ENCODE measurements around the gene STXBP5L. TPM values are rescaled to one million over a fixed set of nuclear protein-coding genes. Genes with fewer than 3 reads are reported as not detected.
"Not testable (repeated sequence)": the region's sequence is repeated elsewhere in the genome, so short reads cannot be mapped to it uniquely, and the experiment has no call there.

The STXBP5L gene
- total and polyA plus RNA-seq, 7 experiments from 2014 or later = not detected

GRCh38 chr3:121431726-121432517 is 523.9 kb downstream of the STXBP5L start:
- Histone ChIP-seq H3K4me3 (ENCODE audit: low read length) (peak overlapping the region; percentile 52), H3K9me3 (ENCODE audit: control insufficient read depth in 2 of 3, low read length in 3 of 3) (no peaks in the 10 kb centered on the region), H3K27me3 (ENCODE audit: control insufficient read depth in 2 of 2, insufficient read depth in 2 of 2, low read length in 2 of 2) (no peaks in the 10 kb centered on the region), H3K4me1 (ENCODE audit: control insufficient read depth in 2 of 2, insufficient read depth in 2 of 2, low read length in 2 of 2) (peaks cover 0 to 9% of the 10 kb centered on the region in 2 donors), H3K27ac (ENCODE audit: low read depth, low read length) (peak overlapping the region; percentile 33), H3K36me3 (ENCODE audit: control insufficient read depth in 2 of 3, insufficient read depth in 3 of 3, low read length in 3 of 3) (no peaks in the 10 kb centered on the region)
- DNase-seq = peak in 8 of 9 donors; percentile 36 to 80 (median 74)
- Mint-ChIP-seq H3K27me3 (no peaks in the 10 kb centered on the region), H3K4me3 (peak overlapping the region; percentile 46 to 84 (median 76)), H3K4me1 (peaks cover 6 to 31% (median 24%) of the 10 kb centered on the region in 7 donors), H3K9me3 (no peaks in the 10 kb centered on the region), H3K36me3 (peaks cover 0 to 35% (median 0%) of the 10 kb centered on the region in 5 donors), H3K27ac (peak overlapping the region; percentile 48 to 92 (median 84))
- ATAC-seq = peak; percentile 89
- intact Hi-C loops (cut with micrococcal nuclease) = loop anchor here (1.0 to 10.0 kb wide), 10 partner anchors 113 to 1337 kb away; partner anchors contain the start of genes EAF2 (in 2 of the 2), GOLGB1 (in 2 of the 2), IQCB1 (in 2 of the 2) and GSK3B (in 1 of the 2)
- CTCF ChIA-PET = no interaction called here
- POLR2A ChIA-PET = interaction anchor here (0.6 to 1.0 kb wide), 3 partner anchors 229 to 687 kb away, joined by 3 to 4 read pairs (median 3); partner anchors contain the start of gene HCLS1

- Mint-ChIP-seq H3K4me1 (peaks cover 4 to 28% (median 24%) of the 10 kb centered on the region in 7 donors), H3K4me3 (no peak overlapping the region), H3K36me3 (peaks cover 0 to 11% (median 0%) of the 10 kb centered on the region in 5 donors), H3K27me3 (no peaks in the 10 kb centered on the region), H3K27ac (no peak overlapping the region), H3K9me3 (no peaks in the 10 kb centered on the region)
- Histone ChIP-seq H3K4me1 (ENCODE audit: control insufficient read depth in 2 of 2, insufficient read depth in 2 of 2, low read length in 2 of 2) (peaks cover 0 to 9% of the 10 kb centered on the region in 2 donors), H3K27ac (ENCODE audit: low read depth, low read length) (no peak overlapping the region), H3K36me3 (ENCODE audit: control insufficient read depth in 2 of 3, insufficient read depth in 3 of 3, low read length in 3 of 3) (no peaks in the 10 kb centered on the region), H3K9me3 (ENCODE audit: control insufficient read depth in 2 of 3, low read length in 3 of 3) (no peaks in the 10 kb centered on the region), H3K4me3 (ENCODE audit: low read length) (no peak overlapping the region), H3K27me3 (ENCODE audit: control insufficient read depth in 2 of 2, insufficient read depth in 2 of 2, low read length in 2 of 2) (no peaks in the 10 kb centered on the region)
- intact Hi-C loops (cut with micrococcal nuclease) = loop anchor here (10.0 kb wide), 3 partner anchors 219 to 1341 kb away; partner anchors contain the start of gene GSK3B (in 1 of the 2)
- ChIA-PET POLR2A (no interaction called here), CTCF (no interaction called here)
- ATAC-seq (no peak), DNase-seq (no peak)
Observed at GRCh38 chr3:121436074-121436473, 528.1 kb downstream of the STXBP5L start.

DNA sequence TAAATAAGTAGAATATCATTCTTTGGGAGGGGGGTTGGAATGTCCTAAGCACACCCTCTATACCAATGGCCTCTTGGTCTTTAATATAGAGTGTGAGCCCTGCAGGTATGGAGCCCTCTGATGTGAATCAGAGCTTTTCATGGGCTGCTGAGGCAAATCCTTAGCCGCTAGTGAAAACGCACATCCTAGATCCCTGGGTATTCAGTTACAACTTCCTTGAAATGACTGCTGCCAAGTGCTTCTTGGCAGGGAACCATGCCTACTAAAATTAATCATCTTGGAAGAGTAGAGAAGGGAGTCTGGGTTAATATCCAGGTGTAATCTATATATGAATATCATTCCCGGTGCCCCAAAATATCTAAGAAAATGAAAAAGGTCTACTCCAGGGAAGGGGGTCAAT is 528.6 kb downstream of the STXBP5L start:
- Histone ChIP-seq H3K4me3 (ENCODE audit: low read length) (no peak overlapping the region), H3K9me3 (ENCODE audit: control insufficient read depth in 2 of 3, low read length in 3 of 3) (no peaks in the 10 kb centered on the region), H3K36me3 (ENCODE audit: control insufficient read depth in 2 of 3, insufficient read depth in 3 of 3, low read length in 3 of 3) (no peaks in the 10 kb centered on the region), H3K27ac (ENCODE audit: low read depth, low read length) (no peak overlapping the region), H3K27me3 (ENCODE audit: control insufficient read depth in 2 of 2, insufficient read depth in 2 of 2, low read length in 2 of 2) (no peaks in the 10 kb centered on the region), H3K4me1 (ENCODE audit: control insufficient read depth in 2 of 2, insufficient read depth in 2 of 2, low read length in 2 of 2) (peaks cover 0 to 9% of the 10 kb centered on the region in 2 donors)
- DNase-seq (no peak), ATAC-seq (no peak)
- H3K36me3 Mint-ChIP-seq = peaks cover 0 to 11% (median 0%) of the 10 kb centered on the region in 5 donors
- CTCF ChIA-PET = no interaction called here
- POLR2A ChIA-PET = no interaction called here
- H3K27me3 Mint-ChIP-seq = no peaks in the 10 kb centered on the region
- no peaks in the 10 kb centered on the region for H3K9me3 Mint-ChIP-seq
- no peak overlapping the region for H3K4me3 Mint-ChIP-seq
- intact Hi-C loops (cut with micrococcal nuclease) = loop anchor here (10.0 kb wide), 3 partner anchors 218 to 1342 kb away; partner anchors contain the start of gene GSK3B (in 1 of the 2)
- no peak overlapping the region for H3K27ac Mint-ChIP-seq
- peaks cover 4 to 28% (median 24%) of the 10 kb centered on the region in 7 donors for H3K4me1 Mint-ChIP-seq

GRCh38 chr3:121443456-121443855 is 535.5 kb downstream of the STXBP5L start:
- no peak overlapping the region for H3K4me3 Mint-ChIP-seq
- H3K4me1 Mint-ChIP-seq = no peaks in the 10 kb centered on the region
- ChIA-PET POLR2A (no interaction called here), CTCF (no interaction called here)
- intact Hi-C loops (cut with micrococcal nuclease) = no loop called here
- Histone ChIP-seq H3K27ac (ENCODE audit: low read depth, low read length) (no peak overlapping the region), H3K4me3 (ENCODE audit: low read length) (no peak overlapping the region), H3K9me3 (ENCODE audit: control insufficient read depth in 2 of 3, low read length in 3 of 3) (no peaks in the 10 kb centered on the region), H3K36me3 (ENCODE audit: control insufficient read depth in 2 of 3, insufficient read depth in 3 of 3, low read length in 3 of 3) (no peaks in the 10 kb centered on the region), H3K4me1 (ENCODE audit: control insufficient read depth in 2 of 2, insufficient read depth in 2 of 2, low read length in 2 of 2) (no peaks in the 10 kb centered on the region), H3K27me3 (ENCODE audit: control insufficient read depth in 2 of 2, insufficient read depth in 2 of 2, low read length in 2 of 2) (no peaks in the 10 kb centered on the region)
- H3K27me3 Mint-ChIP-seq = peaks cover 0 to 4% (median 0%) of the 10 kb centered on the region in 5 donors
- no peak overlapping the region for H3K27ac Mint-ChIP-seq
- no peaks in the 10 kb centered on the region for H3K9me3 Mint-ChIP-seq
- H3K36me3 Mint-ChIP-seq = peaks cover 0 to 44% (median 0%) of the 10 kb centered on the region in 5 donors
- ATAC-seq (no peak), DNase-seq (no peak)

DNA sequence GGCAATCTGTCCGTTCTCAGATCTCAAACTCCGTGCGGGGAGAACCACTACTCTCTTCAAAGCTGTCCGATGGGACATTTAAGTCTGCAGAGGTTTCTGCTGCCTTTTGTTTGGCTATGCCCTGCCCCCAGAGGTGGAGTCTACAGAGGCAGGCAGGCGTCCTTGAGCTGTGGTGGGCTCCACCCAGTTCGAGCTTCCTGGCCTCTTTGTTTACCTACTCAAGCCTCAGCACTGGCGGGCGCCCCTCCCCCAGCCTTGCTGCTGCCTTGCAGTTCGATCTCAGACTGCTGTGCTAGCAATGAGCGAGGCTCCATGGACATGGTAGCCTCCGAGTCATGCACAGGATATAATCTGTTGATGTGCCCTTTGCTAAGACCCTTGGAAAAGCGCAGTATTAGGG is 543.7 kb downstream of the STXBP5L start:
- peaks cover 0 to 50% (median 0%) of the 10 kb centered on the region in 5 donors for H3K36me3 Mint-ChIP-seq
- POLR2A ChIA-PET; CTCF ChIA-PET; H3K4me3 ChIP-seq (ENCODE audit: low read length); DNase-seq; H3K4me1 ChIP-seq (ENCODE audit: control insufficient read depth in 2 of 2, insufficient read depth in 2 of 2, low read length in 2 of 2); ATAC-seq; H3K27ac Mint-ChIP-seq; H3K27ac ChIP-seq (ENCODE audit: low read depth, low read length); H3K9me3 ChIP-seq (ENCODE audit: control insufficient read depth in 2 of 3, low read length in 3 of 3); H3K4me3 Mint-ChIP-seq; H3K9me3 Mint-ChIP-seq; H3K36me3 ChIP-seq (ENCODE audit: control insufficient read depth in 2 of 3, insufficient read depth in 3 of 3, low read length in 3 of 3); H3K4me1 Mint-ChIP-seq; H3K27me3 ChIP-seq (ENCODE audit: control insufficient read depth in 2 of 2, insufficient read depth in 2 of 2, low read length in 2 of 2); H3K27me3 Mint-ChIP-seq; intact Hi-C loops (cut with micrococcal nuclease): not testable (repeated sequence)

- Mint-ChIP-seq H3K27me3 (no peaks in the 10 kb centered on the region), H3K27ac (peak overlapping the region in 1 of 9 donors; percentile 5), H3K4me3 (no peak overlapping the region), H3K9me3 (peaks cover 0 to 4% (median 0%) of the 10 kb centered on the region in 11 donors), H3K4me1 (no peaks in the 10 kb centered on the region), H3K36me3 (peaks cover 0 to 57% (median 3%) of the 10 kb centered on the region in 5 donors)
- DNase-seq = no peak
- intact Hi-C loops (cut with micrococcal nuclease) = no loop called here
- Histone ChIP-seq H3K27ac (ENCODE audit: low read depth, low read length) (no peak overlapping the region), H3K4me1 (ENCODE audit: control insufficient read depth in 2 of 2, insufficient read depth in 2 of 2, low read length in 2 of 2) (no peaks in the 10 kb centered on the region), H3K27me3 (ENCODE audit: control insufficient read depth in 2 of 2, insufficient read depth in 2 of 2, low read length in 2 of 2) (no peaks in the 10 kb centered on the region), H3K4me3 (ENCODE audit: low read length) (no peak overlapping the region), H3K9me3 (ENCODE audit: control insufficient read depth in 2 of 3, low read length in 3 of 3) (no peaks in the 10 kb centered on the region), H3K36me3 (ENCODE audit: control insufficient read depth in 2 of 3, insufficient read depth in 3 of 3, low read length in 3 of 3) (no peaks in the 10 kb centered on the region)
- no peak for ATAC-seq
- POLR2A ChIA-PET = no interaction called here
- CTCF ChIA-PET = interaction anchor here (0.6 kb wide), 1 partner anchor 451 kb away, joined by 5 read pairs; no protein-coding TSS in a partner anchor
Observed at GRCh38 chr3:121462565-121462964, 554.6 kb downstream of the STXBP5L start.

Data from naive thymus-derived CD4-positive, alpha-beta T cell (primary cell).